Measurements from ENCODE around the gene ORC1. TPM values are rescaled to one million over a fixed set of nuclear protein-coding genes. Genes with fewer than 3 reads are reported as not detected.

ORC1 gene
- total RNA-seq, 1 experiment from 2014 or later, result 14.0 TPM

DNA sequence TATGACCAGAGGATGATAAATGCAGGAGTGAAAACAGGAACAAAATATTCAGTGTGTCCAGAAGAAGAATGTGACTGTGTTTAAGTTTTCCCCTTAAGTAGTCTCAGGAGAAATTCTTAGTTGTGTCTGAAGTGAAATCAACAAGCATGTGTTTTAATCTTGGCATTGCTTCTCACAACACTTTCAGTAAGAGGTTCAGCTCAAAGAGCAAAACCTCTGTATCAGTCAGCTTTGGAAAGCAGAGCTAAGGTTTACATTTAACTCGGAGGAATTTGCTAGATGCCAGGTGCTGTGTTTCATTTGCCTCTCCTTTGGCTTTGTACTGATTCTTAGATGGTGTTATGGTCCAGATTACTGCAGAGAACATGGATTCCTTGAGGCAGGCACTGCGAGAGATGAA lies 66.8 kb downstream of the ORC1 start:
- H3K27ac Mint-ChIP-seq (ENCODE audit: unreplicated experiment), result no peak overlapping the region
- H3K4me3 Mint-ChIP-seq (ENCODE audit: unreplicated experiment), result no peak overlapping the region
- H3K36me3 Mint-ChIP-seq (ENCODE audit: insufficient read depth, unreplicated experiment), result no peaks in the 10 kb centered on the region
- no peaks in the 10 kb centered on the region for H3K4me1 Mint-ChIP-seq (ENCODE audit: low read depth, unreplicated experiment)
- BruUV-seq (replicated peaks), result no TSS peak
- no peaks in the 10 kb centered on the region for H3K36me3 ChIP-seq (ENCODE audit: control insufficient read depth, insufficient read depth, low read length)
- H3K27me3 ChIP-seq (replicated peaks; ENCODE audit: control insufficient read depth, insufficient read depth, low read length), result no peaks in the 10 kb centered on the region
- POLR2A ChIA-PET, result no interaction called here
- no peaks in the 10 kb centered on the region for H3K4me1 ChIP-seq
- DNase-seq, result no peak
- H3K9me3 ChIP-seq, result no peaks in the 10 kb centered on the region
- intact Hi-C loops (cut with micrococcal nuclease; ENCODE audit: unreplicated experiment), result no loop called here
- CTCF ChIA-PET, result no interaction called here
- TF ChIP-seq, protein P1, sequence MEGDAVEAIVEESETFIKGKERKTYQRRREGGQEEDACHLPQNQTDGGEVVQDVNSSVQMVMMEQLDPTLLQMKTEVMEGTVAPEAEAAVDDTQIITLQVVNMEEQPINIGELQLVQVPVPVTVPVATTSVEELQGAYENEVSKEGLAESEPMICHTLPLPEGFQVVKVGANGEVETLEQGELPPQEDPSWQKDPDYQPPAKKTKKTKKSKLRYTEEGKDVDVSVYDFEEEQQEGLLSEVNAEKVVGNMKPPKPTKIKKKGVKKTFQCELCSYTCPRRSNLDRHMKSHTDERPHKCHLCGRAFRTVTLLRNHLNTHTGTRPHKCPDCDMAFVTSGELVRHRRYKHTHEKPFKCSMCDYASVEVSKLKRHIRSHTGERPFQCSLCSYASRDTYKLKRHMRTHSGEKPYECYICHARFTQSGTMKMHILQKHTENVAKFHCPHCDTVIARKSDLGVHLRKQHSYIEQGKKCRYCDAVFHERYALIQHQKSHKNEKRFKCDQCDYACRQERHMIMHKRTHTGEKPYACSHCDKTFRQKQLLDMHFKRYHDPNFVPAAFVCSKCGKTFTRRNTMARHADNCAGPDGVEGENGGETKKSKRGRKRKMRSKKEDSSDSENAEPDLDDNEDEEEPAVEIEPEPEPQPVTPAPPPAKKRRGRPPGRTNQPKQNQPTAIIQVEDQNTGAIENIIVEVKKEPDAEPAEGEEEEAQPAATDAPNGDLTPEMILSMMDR (IDR thresholded peaks at IDR 0.05; ENCODE audit: insufficient read depth in 1 of 2, low read depth in 1 of 2, low read length in 1 of 2, severe bottlenecking in 1 of 2, unreplicated experiment in 1 of 2), result no peak
- H3K9me3 Mint-ChIP-seq (ENCODE audit: unreplicated experiment), result no peaks in the 10 kb centered on the region
- H3K27me3 Mint-ChIP-seq (ENCODE audit: insufficient read depth, unreplicated experiment), result no peaks in the 10 kb centered on the region
- H3K4me3 ChIP-seq (ENCODE audit: low read depth, low read length), result no peak overlapping the region

DNA sequence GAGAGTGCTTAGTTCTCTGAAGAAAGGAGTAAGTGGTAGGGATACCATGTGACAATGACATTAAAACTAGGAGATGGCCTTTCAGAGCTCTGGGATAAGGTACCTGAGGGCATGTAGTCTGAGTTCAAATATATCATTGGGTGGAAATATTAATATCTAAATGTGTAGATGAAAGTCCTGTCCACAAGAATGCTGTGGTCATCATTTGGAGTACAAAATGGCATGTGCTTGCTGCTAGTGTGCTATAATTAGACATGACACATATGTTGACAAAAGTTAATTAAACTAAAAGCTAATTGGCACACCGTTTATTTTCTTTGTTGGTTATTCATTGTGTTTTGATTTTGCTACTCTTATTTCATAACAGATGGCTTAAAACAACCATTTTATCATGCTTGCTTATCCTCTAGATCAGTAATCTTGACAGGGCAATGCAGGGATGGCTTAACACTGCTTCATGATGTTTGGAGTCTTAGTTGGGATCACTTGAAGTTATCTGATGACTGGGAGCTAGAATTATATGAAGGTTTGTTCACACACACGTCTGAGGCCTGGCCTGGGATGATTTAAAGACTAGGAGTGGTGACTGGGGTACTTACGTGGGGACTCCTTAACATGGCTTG lies 69.2 kb downstream of the ORC1 start:
- intact Hi-C loops (cut with micrococcal nuclease; ENCODE audit: unreplicated experiment), result no loop called here
- no peak overlapping the region for H3K4me3 Mint-ChIP-seq (ENCODE audit: unreplicated experiment)
- no peaks in the 10 kb centered on the region for H3K36me3 Mint-ChIP-seq (ENCODE audit: insufficient read depth, unreplicated experiment)
- H3K9me3 Mint-ChIP-seq (ENCODE audit: unreplicated experiment), result no peaks in the 10 kb centered on the region
- TF ChIP-seq, protein P1 (IDR thresholded peaks at IDR 0.05; ENCODE audit: insufficient read depth in 1 of 2, low read depth in 1 of 2, low read length in 1 of 2, severe bottlenecking in 1 of 2, unreplicated experiment in 1 of 2), result no peak
- Histone ChIP-seq H3K4me3 (ENCODE audit: low read depth, low read length) (no peak overlapping the region), H3K36me3 (ENCODE audit: control insufficient read depth, insufficient read depth, low read length) (no peaks in the 10 kb centered on the region), H3K27me3 (replicated peaks; ENCODE audit: control insufficient read depth, insufficient read depth, low read length) (no peaks in the 10 kb centered on the region), H3K4me1 (no peaks in the 10 kb centered on the region), H3K9me3 (no peaks in the 10 kb centered on the region)
- no peaks in the 10 kb centered on the region for H3K4me1 Mint-ChIP-seq (ENCODE audit: low read depth, unreplicated experiment)
- H3K27ac Mint-ChIP-seq (ENCODE audit: unreplicated experiment), result no peak overlapping the region
- CTCF ChIA-PET, result no interaction called here
- no TSS peak for BruUV-seq (replicated peaks)
- no peaks in the 10 kb centered on the region for H3K27me3 Mint-ChIP-seq (ENCODE audit: insufficient read depth, unreplicated experiment)
- POLR2A ChIA-PET, result no interaction called here
- no peak for DNase-seq

DNA sequence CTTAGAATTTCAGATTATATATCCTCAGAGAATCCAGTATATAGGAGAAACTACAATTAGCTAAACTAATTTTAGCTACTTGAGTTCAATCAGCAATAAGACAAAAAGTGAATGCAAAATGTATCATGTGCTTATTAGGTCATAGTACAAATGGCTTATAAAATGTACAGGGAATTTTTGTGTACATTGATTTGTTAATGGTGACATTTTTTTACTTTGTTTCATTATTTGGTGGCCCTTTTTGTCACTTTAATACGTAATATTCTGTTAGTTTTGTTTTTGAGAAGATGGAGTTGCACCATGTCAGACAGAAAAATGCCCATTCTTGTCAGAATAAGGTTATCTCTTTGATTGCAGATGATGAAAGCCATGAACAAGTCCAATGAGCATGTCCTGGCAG lies 71.8 kb downstream of the ORC1 start:
- TF ChIP-seq, protein P1 (IDR thresholded peaks at IDR 0.05; ENCODE audit: insufficient read depth in 1 of 2, low read depth in 1 of 2, low read length in 1 of 2, severe bottlenecking in 1 of 2, unreplicated experiment in 1 of 2), result no peak
- H3K9me3 ChIP-seq, result no peaks in the 10 kb centered on the region
- Mint-ChIP-seq H3K27ac (ENCODE audit: unreplicated experiment) (no peak overlapping the region), H3K4me1 (ENCODE audit: low read depth, unreplicated experiment) (no peaks in the 10 kb centered on the region), H3K9me3 (ENCODE audit: unreplicated experiment) (no peaks in the 10 kb centered on the region), H3K36me3 (ENCODE audit: insufficient read depth, unreplicated experiment) (no peaks in the 10 kb centered on the region), H3K27me3 (ENCODE audit: insufficient read depth, unreplicated experiment) (no peaks in the 10 kb centered on the region), H3K4me3 (ENCODE audit: unreplicated experiment) (no peak overlapping the region)
- H3K27me3 ChIP-seq (replicated peaks; ENCODE audit: control insufficient read depth, insufficient read depth, low read length), result no peaks in the 10 kb centered on the region
- CTCF ChIA-PET, result no interaction called here
- no peaks in the 10 kb centered on the region for H3K36me3 ChIP-seq (ENCODE audit: control insufficient read depth, insufficient read depth, low read length)
- H3K4me3 ChIP-seq (ENCODE audit: low read depth, low read length), result no peak overlapping the region
- no TSS peak for BruUV-seq (replicated peaks)
- POLR2A ChIA-PET, result no interaction called here
- intact Hi-C loops (cut with micrococcal nuclease; ENCODE audit: unreplicated experiment), result no loop called here
- peaks cover 11% of the 10 kb centered on the region for H3K4me1 ChIP-seq
- DNase-seq, result no peak
